PFSK-1 (cell line): Measurements from ENCODE around the gene KCNB1.

Experiments used
- FOXP2 ChIP-seq: optimal IDR thresholded peaks from 2 replicates; pipeline ENCODE3; 2011; ENCODE audit warnings: borderline replicate concordance, control low read depth, inconsistent platforms; ENCODE audit not compliant: insufficient read depth; ENCODE audit errors: extremely low read length, extremely low read depth
- POLR2AphosphoS5 ChIP-seq: IDR thresholded peaks from 2 replicates; pipeline ENCODE4 v1.6.1; 2012; ENCODE audit warnings: low read depth, mild to moderate bottlenecking, control low read depth, low read length, moderate library complexity
- REST ChIP-seq, 2 experiments: IDR thresholded peaks; 2 replicates each; pipeline versions ENCODE4 v1.6.1 to v1.8.0; 2011 to 2012; ENCODE audit warnings: low read depth in 2 of 2, low read length in 2 of 2, control low read depth in 1 of 2, inconsistent platforms in 1 of 2, mild to moderate bottlenecking in 1 of 2, moderate library complexity in 1 of 2; ENCODE audit not compliant: insufficient read depth in 1 of 2
- SIN3A ChIP-seq: IDR thresholded peaks from 2 replicates; pipeline ENCODE4 v1.6.1; 2012; ENCODE audit warnings: mild to moderate bottlenecking, low read length, moderate library complexity, borderline replicate concordance; ENCODE audit not compliant: insufficient read depth
- TAF1 ChIP-seq: IDR thresholded peaks from 2 replicates; pipeline ENCODE4 v1.6.1; 2012; ENCODE audit warnings: low read length, control low read depth, borderline replicate concordance; ENCODE audit not compliant: insufficient read depth

The KCNB1 gene

GRCh38 chr20:49412254-49412653, 70.2 kb downstream of the KCNB1 start:
- TF ChIP-seq POLR2AphosphoS5: no peak

GRCh38 chr20:49411221-49411925, 71.1 kb downstream of the KCNB1 start:
- no peak for TF ChIP-seq POLR2AphosphoS5
- no peak for TF ChIP-seq FOXP2
- no peak for TF ChIP-seq REST (IDR thresholded peaks at IDR 0.05; ENCODE audit: insufficient read depth in 1 of 2, low read depth in 2 of 2, low read length in 2 of 2)
- TF ChIP-seq TAF1: no peak
- no peak for TF ChIP-seq SIN3A

GRCh38 chr20:49409302-49409974, 73.0 kb downstream of the KCNB1 start:
- TF ChIP-seq FOXP2 (no peak), SIN3A (no peak), TAF1 (no peak), REST (IDR thresholded peaks at IDR 0.05; ENCODE audit: insufficient read depth in 1 of 2, low read depth in 2 of 2, low read length in 2 of 2) (no peak), POLR2AphosphoS5 (no peak)

- TF ChIP-seq TAF1 (no peak), POLR2AphosphoS5 (no peak), REST (IDR thresholded peaks at IDR 0.05; ENCODE audit: insufficient read depth in 1 of 2, low read depth in 2 of 2, low read length in 2 of 2) (no peak), SIN3A (no peak), FOXP2 (no peak)
Observed at GRCh38 chr20:49408509-49409104, 73.9 kb downstream of the KCNB1 start.

- no peak for TF ChIP-seq REST (IDR thresholded peaks at IDR 0.05; ENCODE audit: insufficient read depth in 1 of 2, low read depth in 2 of 2, low read length in 2 of 2)
- no peak for TF ChIP-seq POLR2AphosphoS5
- no peak for TF ChIP-seq TAF1
- TF ChIP-seq FOXP2: no peak
- no peak for TF ChIP-seq SIN3A
Observed at GRCh38 chr20:49406666-49407065, 75.8 kb downstream of the KCNB1 start.
